HG03039 (cell line): Measurements from ENCODE around the gene CFAP299.

Experiments
- ATAC-seq: cut with Tn5 transposase; IDR thresholded peaks from one replicate; pipeline ENCODE4 v1.9.1; 2021; ENCODE audit warnings: mild to moderate bottlenecking, moderate library complexity; ENCODE audit not compliant: unreplicated experiment

The CFAP299 gene

DNA sequence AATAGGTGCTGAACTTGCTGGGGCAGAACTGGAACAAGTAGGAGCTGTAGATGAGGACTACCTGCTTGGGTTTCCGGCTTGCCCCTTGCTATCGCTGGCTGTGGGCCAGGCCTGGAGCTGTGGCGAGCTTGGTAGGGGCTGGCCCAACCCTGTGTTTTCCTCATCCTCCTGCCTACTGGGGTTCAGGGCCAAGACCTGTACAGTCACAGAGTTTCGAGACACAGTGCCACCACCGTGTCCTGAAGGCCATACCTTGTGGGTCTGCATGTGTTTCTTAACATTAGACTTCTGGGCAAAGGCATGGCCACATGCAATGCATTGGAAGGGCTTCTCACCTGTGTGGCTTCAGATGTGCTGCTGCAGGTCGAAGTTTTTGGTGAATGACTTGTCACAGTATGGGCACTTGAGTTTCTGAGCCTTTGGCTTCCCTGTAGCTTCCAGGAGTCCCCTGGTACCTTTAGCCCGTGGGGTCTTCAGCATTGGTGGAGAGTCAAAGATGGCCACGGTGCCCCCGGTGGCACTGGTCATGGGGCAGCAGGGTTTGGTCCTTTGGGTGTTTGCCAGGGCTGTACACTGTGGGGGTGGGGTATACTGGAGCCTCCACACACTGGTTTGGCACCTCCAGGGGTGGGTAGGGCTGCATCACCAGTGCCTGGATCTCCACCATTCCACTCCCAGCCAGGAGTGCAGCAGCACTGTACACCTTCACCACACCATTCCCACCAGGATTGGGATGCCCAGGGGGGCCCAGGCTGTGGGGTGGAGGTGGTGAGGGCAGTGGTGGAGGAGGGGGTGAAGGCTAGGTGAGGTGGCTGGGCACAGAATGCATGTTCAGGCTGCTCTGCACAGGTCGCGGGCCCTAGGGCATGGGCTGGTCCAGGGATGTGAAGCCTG, 52.1 kb downstream of the CFAP299 start:
- no peak for ATAC-seq

DNA sequence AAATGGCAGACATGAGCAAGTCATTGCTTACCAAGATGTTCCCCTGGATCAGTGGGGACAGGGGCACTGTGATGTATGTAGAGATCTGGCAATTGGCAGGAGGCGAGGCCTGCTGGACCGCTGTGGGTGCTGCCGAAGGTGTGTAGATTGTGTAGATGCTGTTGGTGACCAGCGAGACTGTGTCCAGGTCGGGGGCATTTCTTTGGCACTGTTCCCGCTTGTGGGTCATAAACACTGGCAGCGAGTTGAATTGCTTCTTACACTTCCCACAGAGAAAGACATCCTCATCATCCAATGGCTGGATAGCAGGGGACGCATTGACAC, 52.7 kb downstream of the CFAP299 start:
- no peak for ATAC-seq

DNA sequence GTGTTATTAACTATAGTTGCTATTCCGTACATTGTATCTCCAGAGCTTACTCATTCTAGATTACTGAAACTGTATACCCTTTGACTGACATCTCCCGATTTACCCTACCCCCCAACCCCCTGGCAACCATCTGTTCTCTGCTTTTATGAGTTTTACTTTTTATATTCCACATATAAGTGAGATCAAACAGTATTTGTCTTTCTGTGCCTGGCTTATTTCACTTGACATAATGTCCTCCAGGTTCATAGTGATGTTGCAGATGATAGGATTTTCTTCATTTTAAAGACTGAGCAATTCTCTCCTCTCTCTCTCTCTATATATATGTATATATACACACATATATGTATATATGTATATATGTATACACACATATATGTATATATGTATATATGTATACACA, 54.6 kb downstream of the CFAP299 start:
- ATAC-seq, result no peak

DNA sequence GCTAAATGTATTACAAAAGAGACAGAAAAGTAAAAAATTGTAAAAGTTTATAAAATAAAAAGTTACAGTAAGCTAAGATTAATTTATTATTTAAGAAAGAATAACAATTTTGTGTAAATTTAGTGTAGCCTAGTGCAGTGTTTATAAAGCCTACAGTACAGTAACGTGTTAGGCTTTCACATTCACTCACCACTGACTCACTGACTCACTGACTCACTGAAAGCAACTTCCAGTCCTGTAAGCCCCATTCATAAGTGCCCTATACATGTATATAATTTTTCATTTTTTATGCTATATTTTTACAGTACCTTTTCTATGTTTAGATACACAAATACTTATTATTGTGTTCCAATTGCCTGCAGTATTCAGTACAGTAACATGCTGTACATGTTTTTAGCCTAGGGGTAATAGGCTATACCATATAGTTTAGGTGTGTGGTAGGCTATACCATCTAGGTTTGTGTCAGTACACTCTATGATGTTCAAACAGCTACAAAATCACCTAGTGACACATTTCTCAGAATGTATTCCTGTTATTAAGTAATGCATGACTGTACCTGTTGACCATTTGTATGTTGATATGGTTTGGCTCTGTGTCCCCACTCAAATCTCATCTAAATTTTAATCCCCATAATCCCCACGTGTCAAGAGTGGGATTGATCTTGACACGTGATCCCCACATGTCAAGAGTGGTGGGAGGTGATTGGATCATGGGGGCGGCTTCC, 57.9 kb downstream of the CFAP299 start:
- ATAC-seq, result peak; percentile 62

DNA sequence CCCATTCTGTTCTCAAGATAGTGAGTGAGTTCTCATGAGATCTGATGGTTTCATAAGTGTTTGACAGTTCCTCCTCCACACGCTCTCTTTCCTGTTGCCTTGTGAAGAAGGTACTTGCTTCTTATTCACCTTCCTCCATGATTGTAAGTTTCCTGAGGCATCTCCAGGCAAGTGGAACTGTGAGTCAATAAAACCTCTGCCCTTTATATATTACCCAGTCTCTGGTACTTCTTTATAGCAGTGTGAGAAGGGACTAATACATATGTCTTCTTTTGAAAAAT, 58.4 kb downstream of the CFAP299 start:
- ATAC-seq, result no peak

DNA sequence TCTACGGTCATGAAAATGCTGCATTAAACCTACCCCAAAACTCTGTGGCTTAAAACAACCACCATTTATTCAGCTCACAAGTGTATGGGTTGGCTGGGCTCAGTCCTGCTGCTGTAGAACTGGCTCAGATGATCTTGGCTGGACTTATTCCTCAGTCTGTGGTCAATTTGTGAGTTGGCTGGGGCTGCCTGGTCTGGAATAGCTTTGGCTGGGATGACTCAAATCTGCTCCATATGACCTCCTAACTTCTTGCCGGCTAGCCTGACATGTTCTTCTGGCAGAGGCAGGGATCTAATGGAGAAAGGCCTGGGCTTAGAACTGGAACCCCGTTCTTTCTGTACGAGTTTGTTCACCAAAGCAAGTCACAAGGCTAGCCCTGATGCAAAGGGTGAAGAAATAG, 71.7 kb downstream of the CFAP299 start:
- no peak for ATAC-seq

DNA sequence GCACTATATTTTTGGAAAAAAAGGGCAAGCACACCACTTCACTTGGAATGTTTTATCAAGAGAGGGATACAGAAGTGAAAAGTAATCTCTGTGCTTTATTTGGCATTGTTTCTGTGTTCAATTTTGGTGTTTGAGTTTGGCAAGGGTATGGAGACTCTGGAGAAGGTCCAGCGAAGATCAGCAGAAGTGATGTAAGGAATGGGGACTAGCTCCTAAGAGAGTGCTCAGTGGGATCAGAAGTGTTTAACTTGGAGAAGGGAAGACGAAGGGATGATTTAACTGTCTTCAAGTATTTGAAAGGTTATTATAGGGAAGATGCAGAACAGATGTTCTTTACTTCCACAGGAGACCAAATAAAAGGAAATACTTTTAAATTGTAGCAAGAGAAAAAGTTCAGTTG, 74.3 kb downstream of the CFAP299 start:
- ATAC-seq, result no peak

DNA sequence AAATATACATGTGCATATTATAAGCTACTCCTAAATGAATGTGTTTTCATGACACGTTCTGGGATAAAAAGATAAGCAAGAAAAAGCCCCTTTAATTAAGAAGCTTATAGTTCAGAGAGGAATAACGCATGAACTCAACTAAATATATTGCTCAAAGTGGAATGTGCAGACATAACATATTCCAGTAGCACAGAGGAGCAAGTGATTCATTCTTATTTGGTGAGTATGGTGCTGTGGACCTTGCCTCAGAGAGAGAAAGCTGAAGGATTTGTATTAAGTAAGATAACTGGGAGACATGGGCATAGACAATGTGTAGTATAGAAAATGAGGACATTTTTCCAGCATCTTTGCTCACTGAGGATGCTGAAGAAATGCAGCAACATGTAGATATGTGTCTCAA, 76.8 kb downstream of the CFAP299 start:
- no peak for ATAC-seq

DNA sequence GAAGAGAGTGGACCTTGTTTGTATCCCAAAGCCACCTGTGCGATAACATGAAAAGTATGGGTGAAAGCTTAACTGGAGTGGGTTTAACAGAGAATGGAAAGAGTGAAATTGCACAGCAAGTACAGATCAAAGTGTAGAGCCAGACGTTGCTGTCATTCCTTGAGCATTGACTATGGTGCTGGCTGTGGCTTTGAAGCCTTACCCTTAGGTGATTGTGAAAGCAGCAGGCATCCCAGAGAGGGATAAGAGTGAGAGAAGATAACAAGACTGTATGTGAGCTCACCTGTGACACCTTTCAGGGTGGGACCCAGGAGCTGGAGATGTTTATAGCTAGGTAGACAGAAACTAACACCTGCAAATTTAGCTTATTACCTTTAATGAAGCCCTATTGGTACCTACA, 77.6 kb downstream of the CFAP299 start:
- no peak for ATAC-seq

DNA sequence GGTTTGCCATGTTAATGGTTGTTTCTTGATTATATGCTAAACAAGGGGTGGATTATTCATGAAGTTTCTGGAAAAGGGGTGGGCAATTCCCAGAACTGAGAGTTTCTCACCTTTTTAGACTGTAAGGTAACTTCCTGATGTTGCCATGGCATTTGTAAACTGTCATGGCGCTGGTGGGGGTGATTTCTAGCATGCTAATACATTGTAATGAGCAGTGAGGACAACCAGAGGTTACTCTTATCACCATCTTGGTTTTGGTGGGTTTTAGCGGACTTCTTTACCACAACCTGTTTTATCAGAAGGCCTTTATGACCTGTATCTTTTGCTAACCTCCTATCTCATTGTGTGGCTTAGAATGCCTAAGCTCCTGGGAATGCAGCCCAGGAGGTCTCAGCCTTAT, 81.5 kb downstream of the CFAP299 start:
- ATAC-seq, result no peak

DNA sequence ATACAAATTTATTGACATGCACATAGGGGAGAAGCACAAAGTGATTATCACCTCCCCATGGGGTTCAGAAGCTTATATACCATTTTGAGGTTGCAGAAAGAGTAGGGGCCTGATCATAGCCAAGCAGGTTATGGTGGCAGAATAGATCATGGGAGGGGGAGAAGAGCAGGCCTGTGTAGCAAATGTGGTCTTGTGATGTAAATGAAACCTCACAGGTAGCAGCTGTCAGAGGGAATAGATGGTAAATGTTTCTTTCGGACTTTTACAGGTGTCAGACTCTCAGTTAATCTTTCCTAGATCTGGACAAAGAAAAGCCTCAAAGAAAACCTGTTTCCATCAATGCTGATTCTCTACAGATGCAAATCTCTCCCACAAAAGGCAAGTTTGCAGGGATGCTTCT, 84.4 kb downstream of the CFAP299 start:
- no peak for ATAC-seq

DNA sequence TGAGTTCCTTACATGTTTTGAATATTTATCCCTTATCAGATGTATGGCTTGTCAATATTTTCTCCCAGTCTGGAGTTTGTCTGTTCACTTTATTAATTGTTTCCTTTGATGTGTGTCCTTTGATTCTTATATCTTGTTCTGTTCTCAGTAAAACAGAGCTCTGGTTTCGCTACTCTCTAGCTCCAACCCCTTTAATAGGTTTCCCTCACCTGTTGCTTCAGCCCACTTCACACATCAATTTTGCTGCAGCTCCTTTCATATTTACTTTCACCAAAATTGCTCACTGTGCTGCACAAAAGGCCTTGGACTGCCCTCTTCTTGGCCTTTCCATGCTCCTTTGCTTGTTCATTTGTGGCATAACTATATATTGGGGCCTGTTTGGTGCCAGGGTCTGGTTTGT, 85.1 kb downstream of the CFAP299 start:
- no peak for ATAC-seq

DNA sequence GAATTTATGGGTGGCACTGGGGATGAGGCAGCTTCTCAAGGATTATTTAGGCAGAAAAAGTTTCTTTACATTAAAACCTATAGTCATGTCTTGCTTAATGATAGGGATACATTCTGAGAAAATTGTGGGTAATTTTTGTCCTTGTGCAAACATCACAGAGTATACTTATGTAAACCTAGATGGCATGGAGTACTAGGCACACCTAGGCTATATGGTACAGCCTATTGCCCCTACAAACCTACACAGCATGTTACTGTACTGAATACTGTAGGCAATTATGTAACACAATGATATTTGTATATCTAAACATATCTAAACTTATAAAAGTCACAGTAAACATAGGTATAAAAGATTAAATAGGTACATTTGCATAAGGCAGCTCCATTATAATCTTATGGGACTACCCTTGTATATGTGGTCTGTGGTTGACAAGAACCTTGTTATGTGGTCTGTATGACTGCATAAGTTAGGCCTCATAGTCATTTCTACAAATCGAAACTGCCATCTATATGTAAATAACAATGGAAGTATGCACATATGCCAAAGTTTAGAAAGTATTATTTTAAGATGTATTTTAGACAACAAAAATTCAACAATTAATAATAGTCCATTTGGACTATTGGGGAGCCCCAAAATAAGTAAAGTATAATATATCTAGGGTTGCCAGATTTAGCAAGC, 87.3 kb downstream of the CFAP299 start:
- peak; percentile 67 for ATAC-seq

DNA sequence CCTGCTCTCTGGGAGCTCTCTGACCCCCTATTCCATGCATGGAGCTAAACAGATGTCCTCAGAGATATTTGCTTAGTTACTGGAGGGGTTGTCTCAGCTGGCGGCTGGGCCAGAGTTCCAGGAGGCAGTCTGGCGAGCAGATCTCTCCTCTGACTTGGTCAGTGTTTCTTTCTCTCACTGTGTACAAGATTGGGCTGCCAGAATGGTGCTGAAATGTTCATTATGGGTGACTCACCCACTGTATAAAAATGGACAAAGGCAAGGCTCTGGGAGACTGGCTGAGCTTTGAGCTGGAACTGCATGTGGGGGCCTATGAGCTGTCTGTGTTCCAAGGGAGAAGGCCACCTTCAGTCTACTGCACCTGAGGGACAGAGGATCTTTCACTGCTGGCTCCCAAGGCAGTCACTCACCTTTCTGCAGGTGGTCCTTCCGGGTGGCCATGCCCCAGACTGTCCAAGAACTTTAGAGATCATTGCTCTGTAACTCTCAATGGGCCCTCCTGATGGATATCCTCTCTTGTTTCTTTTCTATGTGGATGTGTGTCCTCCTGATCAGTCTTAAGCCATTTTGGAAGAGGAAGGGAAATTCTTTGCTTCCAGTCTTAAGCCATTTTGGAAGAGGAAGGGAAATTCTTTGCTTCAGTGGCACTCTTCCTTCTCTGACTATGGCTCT, 88.2 kb downstream of the CFAP299 start:
- no peak for ATAC-seq

DNA sequence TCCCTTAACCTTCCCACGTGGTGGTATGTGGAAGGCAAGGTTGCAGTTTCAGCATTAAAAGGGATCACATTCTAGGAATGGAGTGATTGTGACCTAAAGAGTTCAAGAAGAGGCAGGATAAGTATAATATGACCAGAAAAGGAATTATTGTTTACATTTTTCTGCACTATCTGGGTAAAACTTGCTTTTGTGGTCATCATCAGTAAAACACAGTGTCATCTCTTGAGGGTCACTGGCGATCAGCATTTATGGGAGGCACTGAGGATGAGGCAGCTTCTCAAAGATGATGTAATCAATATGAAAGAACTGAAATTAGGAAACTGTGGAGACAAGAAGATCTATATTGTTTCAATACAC, 88.7 kb downstream of the CFAP299 start:
- no peak for ATAC-seq

DNA sequence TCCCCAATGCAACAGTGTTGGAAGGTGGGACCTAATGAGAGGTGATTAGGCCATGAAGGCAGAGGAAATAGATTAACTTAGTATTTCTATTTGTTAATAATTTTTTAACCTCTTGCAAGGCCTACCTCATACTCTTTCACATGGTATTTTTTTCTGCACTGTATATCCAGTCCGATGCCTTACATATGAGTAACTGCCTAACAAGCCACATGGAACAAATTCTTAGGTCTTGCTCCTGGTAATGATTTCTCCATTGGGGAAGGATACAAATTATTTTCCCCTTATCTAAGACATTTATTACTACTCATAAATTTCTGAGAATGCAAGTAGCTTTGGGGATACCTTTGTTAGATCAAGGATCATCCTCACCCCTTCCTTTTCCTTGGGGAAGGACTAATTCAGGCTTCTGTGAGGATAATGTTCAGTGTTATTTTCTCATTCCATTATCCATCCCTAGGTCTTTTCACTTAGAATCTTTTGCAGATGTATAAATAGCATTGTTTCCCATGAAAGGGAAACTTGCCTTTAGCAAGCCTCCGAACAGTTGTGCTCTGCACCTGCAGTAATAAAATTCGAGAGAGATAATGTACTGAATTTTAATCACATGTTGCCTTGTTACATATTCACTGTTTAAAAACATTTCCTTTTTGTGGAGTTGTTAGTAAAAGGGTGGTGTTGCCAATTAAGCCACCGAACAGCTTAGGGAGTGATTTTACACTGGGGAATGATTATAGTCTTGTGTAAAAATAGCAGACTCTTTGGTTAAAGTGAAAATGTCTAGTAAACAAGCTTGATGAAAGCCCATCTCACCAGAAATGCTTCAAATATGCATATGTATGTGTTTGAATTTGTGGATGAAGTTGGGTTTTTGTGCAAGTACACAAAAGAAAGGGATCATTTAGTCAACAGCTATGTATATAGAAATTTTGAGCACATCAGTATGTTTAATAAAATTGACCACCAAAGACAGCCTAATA, 89.9 kb downstream of the CFAP299 start:
- no peak for ATAC-seq

DNA sequence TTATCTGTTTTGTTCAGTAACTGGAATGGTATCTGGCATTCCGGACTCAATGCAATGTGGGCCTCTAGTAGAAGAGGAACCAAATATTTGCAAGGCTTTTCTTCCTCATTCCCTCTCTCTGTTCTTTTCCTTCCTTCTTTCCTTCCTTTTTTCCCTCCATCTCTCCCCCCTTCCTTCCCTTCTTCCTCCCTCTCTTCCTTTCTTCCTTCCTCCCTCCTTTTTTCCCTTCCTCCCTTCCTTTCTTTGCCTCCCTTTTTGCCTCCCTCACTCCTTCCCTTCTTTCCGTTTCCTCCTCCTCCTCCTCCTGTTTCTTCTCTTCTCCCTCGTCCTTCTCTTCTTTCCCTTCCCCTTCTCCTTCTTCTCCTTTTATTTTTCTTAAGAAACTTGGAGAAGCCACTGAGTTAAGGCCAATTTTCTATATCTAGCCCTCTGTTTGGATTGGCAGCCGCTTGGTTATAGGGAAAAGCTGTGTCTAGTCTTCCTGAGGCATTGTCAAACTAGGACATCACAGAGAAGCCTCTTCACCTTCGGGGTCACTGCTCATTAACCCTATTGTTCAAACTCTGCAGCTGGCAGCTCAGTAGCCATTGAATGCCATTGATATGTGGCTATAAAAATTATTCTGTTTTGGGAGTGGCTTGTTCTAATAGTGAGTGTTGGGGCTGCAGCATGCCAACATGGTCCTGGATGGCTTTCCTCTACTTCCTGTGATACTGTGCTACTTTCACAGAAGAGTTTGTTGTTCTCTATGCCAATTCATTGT, 95.9 kb downstream of the CFAP299 start:
- ATAC-seq, result no peak

DNA sequence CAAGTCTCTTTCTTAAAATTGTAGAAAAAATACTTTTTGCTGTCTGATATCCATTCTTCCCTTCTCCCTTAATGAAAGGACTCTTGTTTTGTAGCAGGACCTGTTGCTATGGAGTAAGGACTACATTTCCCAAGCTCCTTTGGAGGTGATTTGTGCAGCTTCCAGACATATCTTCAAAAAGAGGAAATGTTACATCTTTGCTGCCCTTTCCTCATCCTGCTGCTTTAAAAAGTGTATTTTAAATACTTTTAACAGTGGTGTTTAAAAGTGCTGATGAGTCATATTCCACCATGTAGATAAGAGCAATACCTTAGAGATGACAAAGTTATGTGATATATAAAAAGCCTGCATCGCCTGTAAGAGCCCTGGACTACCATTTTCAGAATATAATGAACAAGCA, 98.7 kb downstream of the CFAP299 start:
- no peak for ATAC-seq

DNA sequence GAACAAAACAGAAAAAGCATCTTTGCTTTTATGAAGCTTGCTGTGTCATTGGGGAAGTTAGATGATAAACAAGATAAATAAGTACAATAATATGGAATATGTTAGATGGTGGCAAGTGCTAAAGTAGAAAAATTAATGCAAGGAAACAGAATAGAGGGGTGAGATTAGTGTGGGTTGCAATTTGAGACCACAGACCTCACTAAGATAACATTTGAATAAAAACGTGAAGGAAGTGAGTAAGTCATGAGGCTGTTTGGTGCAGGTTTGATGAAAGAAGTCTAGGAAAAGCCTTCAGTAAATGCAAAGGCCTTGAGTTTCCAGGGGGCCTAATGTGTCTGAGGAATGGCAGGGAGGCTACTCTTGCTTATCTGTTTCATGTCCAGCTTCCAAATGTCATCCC, 102.5 kb downstream of the CFAP299 start:
- ATAC-seq, result no peak
